ENCODE data around the gene SULF2.

SULF2 gene

DNA sequence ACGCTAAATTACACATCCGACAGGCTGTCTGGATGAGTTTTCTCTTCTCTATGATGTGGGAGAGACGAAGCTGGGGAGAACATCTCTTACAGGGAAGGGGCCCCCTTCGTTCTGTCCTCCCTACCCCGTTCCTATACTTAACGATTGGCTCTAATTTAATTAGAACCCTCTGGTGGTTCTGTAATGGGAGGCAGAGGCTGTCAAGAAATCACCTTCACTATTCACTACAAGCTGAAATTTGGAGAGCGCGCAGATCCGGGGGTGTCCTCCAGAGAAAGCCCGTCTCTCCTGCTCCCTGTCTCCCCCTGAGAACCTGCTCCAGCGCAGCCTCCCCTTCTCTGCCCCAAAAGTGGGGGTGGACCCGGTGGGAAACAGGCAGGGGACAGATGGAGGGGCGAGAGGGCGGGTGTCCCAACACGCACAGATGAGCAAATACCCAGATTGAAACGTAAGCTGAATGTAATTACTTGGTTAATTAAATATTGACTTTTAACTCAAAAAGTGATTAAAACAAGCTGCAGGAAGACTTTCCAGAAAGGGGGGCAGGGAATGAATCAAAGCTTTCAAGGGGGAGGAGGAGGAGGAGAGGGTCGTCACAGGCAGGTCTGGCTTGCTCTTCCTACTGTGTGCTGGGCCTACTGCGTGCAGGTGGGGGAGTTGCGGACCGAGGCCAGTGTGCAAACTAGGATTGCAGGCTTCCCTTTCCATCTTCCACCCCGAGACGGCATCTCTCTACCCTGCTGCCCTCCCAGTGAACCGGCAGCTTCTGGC lies 1.3 kb downstream of the SULF2 start:
- no peak for DNase-seq (ENCODE audit: low read depth)

DNA sequence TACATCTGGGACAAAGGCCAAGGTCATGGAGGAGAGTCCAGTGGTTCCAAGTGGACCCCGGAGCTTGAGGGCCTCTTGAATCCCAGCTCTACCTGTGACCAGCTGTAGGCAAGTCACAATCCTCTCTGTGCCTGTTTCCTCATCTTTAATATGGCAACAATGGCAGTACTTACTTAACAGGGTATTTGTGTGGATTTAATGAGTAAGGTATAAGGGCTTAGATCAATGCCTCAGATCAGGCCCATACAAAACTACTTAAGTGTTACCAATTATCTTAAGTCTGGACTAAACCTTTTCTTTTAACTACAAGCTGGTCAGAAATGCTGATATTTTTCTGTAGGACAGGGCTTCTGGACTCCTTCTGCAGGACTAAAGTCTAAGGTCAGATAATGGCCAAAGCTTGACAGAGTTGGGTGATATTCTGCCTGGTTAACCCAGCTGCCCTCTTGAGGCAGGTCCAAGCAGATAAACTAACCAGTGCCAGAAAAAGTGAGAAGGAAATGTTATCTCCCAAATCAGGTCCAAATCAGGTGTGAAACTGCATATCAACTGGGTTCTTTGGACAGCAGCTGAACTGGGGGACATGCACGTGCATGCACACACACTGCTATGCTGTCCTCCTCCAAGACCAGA lies 2.2 kb downstream of the SULF2 start:
- no peak for DNase-seq (ENCODE audit: low read depth)

DNA sequence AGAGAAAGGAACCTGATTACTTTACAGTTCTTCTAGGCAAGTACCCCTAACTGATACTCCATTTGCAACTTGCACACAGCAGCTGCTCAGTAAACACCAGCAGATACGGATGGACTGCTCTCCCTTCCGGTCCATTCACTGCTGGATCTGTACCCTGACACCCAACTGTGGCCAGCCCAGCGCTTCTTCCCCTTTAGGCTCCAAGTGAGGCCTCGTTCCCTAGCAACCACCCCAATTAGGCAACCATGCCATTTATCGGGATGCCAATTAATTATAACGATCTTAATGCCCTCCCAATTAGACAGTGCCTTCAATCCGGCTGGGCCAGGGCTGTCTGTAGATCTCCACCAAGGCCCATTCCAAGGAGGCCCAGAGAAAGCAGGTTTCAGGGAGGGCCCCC lies 3.2 kb downstream of the SULF2 start:
- DNase-seq (ENCODE audit: low read depth), result no peak

DNA sequence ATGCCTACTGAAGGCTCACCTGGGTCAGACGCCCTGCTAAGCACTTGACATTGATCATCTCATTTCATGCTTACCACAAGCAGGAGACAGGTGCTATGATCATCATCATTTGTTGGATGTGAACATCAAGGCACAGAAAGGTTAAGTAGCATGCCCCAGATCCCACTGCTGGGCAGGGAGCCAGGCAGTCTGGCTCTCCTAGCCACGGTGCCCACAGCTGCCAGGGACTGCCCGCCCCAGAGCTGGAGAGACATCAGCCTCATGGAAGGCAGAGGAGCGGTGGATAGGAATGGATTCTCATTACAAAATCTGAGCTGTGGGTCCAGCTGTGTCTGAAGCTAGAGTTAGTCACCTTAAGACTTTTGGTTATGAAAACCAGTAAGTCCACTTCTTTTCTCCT lies 3.6 kb downstream of the SULF2 start:
- no peak for DNase-seq (ENCODE audit: low read depth)

DNA sequence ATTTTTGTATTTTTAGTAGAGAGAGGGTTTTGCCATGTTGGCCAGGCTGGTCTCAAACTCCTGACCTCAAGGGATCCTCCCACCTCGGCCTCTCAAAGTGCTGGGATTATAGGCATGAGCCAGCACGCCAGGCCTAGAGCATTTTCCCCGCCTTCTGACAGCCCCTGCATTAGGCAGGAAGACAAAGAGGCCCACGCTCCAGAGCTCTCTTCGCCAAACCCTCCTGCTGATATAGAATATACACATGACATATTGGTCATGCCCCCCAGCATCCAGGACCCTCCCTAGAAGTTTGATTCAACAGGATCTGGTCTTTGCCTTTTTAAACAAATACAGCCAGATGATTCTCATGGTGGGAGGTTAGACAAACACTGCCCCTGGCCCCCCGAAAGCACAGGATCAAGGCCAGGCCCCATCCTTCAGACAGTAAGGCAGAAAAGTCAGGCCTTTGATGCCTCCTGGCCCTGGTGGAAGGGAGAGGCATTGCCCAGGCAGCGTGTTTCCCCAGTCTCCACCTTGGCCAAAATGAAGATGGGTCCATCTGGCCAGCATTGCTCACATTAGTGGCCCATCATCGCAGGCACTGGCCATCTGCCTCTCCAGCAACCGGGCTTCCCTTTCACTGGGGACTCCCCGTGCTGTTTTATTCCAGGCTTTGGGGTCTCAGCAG lies 4.4 kb downstream of the SULF2 start:
- no peak for DNase-seq (ENCODE audit: low read depth)

DNA sequence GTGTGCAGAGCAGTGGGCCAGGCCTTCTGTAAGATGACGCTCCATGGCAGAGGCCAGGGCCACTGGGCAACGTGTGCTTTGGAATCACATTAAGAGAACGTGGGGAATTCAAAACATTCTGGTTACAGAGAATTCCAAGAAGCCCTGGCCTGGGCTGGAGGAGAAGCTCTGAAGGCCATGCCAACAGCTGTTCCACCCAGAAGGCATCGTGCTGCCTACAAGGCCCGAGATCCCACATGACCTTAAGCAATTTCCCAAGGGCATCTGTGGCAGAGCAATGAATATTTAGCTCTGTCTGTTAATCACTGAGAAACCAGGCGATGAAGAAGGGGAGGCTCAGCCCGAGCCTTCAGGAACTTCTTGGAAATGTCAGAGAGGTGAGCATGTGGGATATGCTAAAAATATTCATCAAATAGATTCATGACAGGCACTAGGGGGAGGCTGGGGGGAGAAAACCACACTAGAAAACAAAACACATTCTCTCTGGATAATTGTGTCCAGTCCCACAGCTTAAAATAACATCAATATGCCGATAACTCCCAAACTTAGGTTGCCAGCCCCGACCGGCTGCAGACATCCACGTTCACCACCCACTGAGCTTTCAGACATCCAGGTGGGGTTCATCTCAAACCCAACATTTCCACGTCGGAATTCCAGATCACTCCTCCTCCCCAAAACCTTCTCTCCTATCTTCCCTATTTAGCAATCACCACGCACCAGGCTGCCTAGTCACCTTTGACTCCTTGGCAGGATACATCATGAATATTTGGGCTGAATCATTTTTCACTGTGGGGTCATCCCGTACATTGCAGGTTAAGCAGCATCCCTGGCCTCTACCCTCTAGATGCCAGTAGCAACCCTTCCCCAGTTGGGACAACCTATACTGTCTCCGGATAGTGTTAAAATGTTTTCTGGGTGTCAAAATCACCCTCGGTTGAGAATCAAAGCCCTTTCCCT lies 6.6 kb downstream of the SULF2 start:
- DNase-seq (ENCODE audit: low read depth), result no peak

DNA sequence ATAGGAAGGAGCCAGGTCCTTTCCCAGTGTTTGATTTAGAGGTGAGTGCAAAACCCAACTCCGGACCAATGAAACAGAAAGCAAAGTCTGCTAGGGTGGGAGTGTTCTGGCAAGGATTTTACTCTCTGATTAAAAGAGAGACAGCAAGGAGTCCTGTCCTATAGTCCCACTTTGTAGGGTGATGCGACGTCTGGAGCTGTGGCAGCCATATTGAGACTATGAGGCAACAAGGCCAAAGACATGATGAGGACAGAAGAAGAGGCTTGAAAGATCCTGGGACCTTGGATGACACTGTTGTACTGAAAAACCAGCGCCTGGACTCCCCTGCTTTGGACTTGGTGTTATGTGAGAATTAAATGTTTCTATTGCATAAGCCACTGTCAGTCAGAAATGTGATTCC lies 8.1 kb downstream of the SULF2 start:
- no peak for DNase-seq (ENCODE audit: low read depth)

DNA sequence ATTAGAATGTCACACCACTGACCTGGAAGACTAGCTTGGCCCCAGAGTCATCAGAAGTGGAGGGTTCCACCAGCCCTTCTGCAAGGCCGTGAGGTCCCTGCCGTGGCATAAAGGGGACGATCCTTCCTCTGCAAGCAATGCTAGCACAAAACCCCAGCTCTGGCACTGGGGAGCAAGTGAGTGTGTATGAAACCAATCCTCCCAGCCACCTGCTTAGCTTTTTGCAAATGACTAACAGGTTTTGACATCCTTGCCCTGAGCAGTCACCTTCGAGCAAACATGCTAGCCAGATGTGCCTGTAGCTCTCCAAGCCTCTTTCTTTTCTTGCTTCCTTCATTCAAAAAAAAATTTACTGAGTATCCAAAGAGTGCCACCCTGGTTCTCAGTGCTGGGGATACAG lies 8.6 kb downstream of the SULF2 start:
- DNase-seq (ENCODE audit: low read depth), result no peak

DNA sequence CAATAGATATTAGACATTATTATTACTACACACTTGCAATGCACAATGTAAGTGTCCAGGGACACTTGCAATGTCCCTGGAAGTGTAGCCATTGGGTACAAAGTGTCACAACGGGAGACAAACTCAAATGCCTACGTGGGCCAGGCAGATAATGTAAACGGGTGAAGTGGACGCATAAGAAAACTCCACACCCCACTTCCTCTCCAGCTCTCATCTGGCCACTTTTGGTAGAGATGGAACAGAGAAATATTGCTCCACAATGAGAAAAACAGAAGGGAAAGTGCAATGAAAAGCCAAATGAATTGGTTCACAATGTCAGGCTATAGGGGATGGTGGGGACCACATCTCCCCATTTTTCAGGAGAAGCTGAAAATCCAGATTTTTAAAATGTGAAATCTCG lies 9.4 kb downstream of the SULF2 start:
- DNase-seq (ENCODE audit: low read depth), result no peak

DNA sequence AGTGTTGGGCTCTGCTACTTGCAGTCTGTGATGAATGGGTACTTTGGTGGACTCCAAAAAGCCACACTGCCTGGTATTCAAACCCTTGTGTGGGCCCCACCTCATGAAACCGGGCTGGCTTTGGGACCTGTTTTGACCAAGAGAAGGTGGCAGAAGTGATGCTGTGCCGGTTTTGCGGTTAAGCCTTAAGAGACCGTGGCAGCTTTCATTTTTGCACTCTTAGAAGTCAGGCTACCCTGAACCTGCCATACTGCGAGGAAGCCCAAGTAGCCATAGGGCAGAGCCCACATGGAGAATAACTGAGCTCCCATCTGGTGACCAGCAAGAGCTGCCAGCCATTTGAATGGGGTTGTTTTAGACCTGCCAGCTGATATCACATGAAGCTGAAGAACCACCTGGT lies 10.2 kb downstream of the SULF2 start:
- no peak for DNase-seq (ENCODE audit: low read depth)

DNA sequence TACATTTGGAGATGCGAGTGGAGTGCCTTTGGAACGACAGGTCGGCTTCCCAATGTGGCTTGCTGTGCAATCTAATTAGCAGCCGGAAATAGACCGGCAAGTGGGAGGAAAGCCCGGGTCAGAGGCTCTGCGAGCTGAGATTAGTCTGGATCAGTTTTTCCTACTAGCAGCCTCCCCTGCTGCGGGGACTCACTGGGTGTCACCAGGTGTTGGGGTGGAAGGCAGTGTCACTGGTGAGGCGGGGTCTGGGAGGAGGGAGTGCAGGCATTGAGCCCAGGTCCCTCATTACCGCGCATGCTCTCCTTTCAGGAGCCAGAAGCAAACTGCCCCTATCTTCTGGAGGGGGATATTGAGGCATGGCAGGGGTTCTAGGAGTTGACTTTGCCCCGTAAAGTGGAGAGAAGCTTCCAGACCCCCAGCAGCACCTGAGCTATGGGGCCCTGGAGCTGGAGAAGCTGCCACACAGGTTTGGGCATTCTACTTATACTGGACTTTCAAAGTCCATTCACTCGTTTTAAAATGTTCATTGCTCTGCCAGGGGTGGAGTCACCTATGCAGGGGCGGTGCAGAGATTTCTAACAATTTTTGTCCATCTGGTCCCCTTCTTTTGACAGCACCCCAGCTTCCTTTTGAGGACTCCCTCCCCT lies 11.0 kb downstream of the SULF2 start:
- no peak for DNase-seq (ENCODE audit: low read depth)

DNA sequence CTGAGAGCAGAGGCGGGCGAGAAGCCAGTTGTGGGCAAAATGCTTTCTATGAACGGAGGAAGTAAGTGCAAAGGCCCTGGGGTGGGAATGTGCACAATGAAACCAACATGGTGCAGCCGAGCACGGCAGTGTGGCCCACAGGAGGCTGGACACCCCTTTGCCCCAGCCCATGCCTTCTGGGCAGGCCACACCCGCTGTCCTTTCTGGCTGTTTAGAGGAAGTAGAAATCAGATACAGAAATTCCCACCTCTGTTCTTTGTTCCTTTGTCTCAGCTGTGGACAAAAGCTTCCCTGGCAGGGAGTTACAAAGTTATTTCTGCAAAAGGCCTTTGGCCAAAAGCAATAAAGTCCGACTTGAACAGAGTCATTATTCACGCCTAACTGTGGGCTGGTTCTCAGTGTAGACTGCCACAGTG lies 11.9 kb downstream of the SULF2 start:
- no peak for DNase-seq (ENCODE audit: low read depth)

DNA sequence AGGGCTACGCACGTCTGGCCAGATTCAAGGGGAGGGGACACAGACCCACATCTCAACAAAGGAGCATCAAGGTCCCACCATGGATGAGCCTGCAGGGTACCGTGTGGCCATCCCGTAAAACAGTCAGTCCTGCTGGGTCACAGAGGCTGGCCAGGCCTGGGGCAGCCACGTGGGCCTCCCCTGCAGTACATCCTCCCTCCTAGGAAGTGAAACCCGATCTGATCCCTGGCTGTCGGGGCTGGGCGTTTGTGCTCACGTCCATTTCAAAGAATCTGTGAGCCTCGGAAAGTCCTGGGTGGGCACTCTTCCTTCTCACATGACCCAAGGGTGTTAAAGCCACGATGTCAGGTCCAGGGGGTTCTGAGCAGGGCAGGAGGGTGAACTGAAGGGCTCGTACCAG lies 14.3 kb downstream of the SULF2 start:
- DNase-seq (ENCODE audit: low read depth), result no peak

DNA sequence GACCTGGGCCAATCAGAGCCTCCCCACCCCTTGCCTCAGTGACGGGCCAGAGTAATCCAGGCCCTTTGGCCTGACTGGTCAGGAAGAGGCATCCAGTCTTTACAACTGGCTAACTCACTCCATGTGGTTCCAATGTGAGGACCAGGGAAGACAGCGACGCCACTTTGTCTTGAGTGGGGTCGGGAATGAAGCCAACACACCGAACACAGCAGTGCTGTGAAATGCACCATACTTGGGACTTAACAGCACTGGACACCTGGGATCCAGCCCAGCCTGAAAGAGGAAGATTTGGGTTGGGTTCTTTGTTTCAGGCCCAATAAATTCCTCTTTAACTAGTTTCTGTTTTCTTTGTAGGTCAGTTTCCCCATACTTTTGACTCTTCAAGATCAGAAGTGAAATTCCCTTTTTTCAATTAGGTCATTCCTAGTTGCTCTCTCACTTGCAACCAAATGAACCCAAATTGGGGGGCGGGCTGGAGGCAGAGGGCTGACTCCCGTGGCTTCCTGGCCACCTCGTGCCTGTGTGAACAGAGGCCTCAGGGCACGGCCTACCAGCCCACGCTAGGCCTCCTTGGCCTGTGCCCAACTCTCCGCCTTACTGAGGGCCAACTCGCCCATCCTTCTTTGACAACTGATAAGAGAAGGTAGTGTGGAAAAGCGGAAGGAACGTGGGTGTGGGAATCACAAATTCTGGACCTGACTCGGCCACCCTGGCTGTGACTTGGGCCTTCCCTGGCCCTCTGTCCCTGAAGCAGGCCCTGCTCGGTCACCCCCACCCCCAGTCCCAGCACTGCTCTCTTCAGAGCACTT lies 17.1 kb downstream of the SULF2 start:
- DNase-seq (ENCODE audit: low read depth), result no peak

DNA sequence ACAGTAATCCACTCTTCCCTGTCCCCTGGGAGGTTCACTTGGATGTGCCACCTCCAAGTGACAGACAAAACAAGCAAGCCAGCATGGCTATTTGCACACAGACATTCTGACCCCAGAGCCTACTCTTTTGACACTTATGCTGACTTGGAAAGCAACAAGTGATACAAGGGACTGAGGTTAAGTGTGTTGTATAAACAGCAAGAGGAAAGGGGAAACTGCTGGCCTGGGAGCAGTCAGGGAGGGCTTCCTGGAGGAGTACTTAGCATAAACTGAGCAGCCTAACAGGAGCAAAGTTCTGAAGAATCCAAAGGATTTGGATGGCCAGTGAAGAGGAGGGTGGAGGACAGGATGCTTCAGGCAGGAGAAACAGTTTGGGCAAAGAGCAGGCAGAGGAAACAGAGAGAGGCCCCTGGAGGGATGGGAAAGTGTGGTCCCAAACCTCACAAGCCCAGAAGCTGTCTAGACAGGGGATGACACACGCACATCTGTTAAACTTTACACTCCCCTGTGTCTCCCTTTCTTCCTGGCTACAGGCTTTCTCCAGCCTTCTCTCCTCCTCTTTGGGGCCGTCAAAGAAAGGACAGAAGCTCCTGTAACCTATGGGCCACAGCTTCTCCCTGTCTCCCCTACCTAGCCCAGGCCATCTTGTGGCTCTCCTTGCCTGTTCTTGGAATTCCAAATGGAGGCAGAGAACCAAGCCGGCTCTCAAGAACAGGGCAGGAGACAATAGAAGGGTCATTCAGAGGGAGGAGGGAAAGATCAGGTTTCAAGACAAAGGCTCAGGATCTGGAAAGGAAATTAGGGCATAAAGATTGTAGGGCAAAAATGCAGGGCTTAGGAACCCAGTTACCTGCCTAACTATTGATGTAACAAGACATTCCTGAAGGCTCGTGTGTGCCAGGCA lies 19.3 kb downstream of the SULF2 start:
- no peak for DNase-seq (ENCODE audit: low read depth)

DNA sequence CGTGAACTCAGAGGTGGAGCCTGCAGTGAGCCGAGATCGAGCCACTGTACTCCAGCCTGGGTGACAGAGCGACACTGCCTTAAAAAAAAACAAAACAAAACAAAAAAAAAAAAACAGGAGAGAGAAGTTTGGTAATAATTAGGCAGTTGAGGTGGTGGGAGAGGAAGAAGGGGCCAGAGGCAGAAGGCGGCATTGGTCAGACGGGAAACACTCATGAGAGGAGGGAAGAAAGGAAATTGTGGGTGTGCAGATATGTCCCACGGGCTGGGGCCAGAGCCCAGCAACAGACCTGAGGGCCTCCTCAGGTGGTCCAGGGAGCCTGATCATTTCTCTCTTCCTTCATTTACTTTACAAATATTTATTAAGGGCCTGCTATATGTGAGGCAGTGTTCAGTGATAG lies 20.0 kb downstream of the SULF2 start:
- no peak for DNase-seq (ENCODE audit: low read depth)

DNA sequence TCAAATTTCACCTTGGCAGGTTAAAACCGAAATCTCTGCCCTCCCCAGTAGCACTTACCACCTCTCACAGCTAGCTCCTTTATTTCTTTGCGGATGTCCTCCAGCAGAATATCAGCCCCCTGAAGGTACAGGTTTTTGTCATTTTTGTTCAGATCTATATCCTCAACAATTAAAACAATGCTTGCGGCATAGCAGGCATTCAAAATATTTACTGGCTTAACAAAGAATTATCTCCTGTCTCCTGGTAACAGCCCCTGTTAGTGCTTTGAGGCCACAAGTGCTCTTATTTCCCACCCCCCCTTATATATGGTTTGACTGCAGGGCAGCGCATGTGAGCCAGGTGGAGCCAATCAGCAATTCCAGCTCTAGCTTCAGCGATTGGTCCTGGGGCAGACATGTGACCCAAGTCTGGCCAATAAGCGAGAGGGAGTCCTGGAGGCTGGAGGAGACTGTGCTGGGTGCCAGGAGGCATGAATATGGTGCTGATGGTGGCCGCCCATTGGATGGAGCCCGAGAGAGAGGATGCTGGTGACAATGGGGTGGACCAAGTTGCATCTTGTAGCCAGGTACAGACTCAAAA lies 21.0 kb downstream of the SULF2 start:
- DNase-seq (ENCODE audit: low read depth), result no peak

DNA sequence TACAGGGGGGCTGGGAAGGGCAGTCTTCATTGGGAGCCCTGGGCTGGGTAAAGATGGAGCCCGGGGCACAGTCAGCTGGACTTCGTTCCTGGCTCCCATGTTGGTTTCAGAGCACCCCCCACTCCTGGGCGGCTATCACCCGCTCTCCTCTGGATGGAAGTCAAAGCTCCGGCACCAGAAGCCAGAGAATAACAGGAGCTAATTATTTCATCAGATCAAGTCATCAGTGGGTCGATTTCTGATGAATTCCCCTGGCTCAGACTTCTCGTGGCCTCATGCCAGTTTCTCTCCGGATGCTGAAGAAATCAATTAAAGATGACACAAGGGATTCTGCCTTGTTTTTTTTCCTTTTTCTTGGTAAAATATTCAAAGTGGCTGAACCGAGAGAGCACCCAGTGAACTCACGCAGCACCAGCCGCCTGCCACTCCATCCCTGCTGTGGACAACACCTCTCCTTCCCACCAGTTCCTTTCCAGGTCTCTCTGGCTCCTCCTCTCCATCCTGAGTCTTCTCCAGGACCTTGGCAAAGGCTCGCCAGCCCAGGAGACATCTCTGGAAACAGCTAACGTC lies 22.5 kb downstream of the SULF2 start:
- no peak for DNase-seq (ENCODE audit: low read depth)

DNA sequence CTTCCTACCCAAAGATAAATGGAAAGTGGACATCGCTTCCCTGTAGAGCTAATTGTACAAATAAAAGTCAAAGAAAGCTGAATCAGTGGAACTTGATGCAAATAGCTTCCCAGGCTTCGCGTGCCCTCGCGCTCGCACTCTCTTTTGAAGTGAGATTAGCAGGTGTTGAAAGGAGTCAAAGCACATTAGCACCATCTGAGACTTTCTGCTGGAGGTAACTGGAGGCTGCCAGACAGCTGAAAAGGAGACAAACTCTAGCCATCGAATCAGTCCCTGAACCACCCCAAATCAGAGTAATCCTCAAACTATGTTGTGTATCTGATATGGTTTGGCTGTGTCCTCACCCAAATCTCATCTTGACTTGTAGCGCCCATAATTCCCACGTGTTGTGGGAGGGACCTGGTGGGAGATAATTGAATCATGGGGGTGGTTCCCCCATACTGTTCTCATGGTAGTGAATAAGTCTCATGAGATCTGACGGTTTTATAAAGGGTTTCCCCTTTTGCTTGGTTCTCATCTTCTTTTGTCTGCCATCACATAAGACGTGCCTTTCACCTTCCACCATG lies 23.7 kb downstream of the SULF2 start:
- DNase-seq (ENCODE audit: low read depth), result no peak
